ENCODE results near the gene GMPR. TPM values are rescaled to one million over a fixed set of nuclear protein-coding genes. Genes with fewer than 3 reads are reported as not detected.

The GMPR gene
- total RNA-seq, 2 donors from 2014 or later = 17.0 to 62.1 TPM

- no peak for DNase-seq (ENCODE audit: low spot score)
- Histone ChIP-seq H3K27me3 (replicated peaks; ENCODE audit: insufficient read depth) (no peaks in the 10 kb centered on the region), H3K27ac (peak overlapping the region; percentile 27 to 82), H3K4me1 (ENCODE audit: control insufficient read depth in 1 of 2, low read depth in 2 of 2) (peaks cover 29 to 64% of the 10 kb centered on the region in 2 donors), H3K9me3 (no peaks in the 10 kb centered on the region), H3K4me3 (no peak overlapping the region), H3K36me3 (peaks cover 12% of the 10 kb centered on the region)
- ATAC-seq (ENCODE audit: insufficient number of reproducible peaks, low FRiP score, low read depth) = no peak
- TF ChIP-seq CTCF (IDR thresholded peaks at IDR 0.05) = no peak
Measured at GRCh38 chr6:16243664-16244063, 5.3 kb downstream of the GMPR start.

DNA sequence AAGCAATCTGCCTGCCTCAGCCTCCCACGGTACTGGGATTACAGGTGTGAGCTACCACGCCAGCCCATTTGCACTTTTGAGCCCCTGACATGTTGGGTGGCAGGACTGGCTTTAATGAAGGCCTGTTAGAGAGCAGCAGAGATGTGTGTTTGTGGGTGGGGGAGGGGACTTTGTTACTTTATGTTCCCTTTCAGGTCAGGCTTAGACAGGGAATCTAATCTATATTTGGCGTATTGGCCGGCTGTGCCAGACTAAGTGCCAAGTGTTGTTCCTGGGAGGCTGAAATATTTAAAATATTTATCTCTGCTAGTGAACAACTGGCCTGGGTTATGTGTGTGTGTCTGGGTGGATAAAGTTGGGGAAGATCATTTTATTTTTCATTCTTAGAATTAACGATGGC lies 6.1 kb downstream of the GMPR start:
- ATAC-seq (ENCODE audit: insufficient number of reproducible peaks, low FRiP score, low read depth) (no peak), DNase-seq (ENCODE audit: low spot score) (no peak)
- H3K4me1 ChIP-seq (ENCODE audit: control insufficient read depth in 1 of 2, low read depth in 2 of 2) = peaks cover 29 to 64% of the 10 kb centered on the region in 2 donors
- TF ChIP-seq CTCF (IDR thresholded peaks at IDR 0.05) = no peak
- no peaks in the 10 kb centered on the region for H3K27me3 ChIP-seq (replicated peaks; ENCODE audit: insufficient read depth)
- no peaks in the 10 kb centered on the region for H3K9me3 ChIP-seq
- H3K36me3 ChIP-seq = peaks cover 12% of the 10 kb centered on the region
- peak overlapping the region; percentile 0 for H3K4me3 ChIP-seq
- peak overlapping the region; percentile 43 to 82 for H3K27ac ChIP-seq

GRCh38 chr6:16244869-16245451 lies 6.6 kb downstream of the GMPR start:
- TF ChIP-seq CTCF (IDR thresholded peaks at IDR 0.05) = no peak
- no peak for DNase-seq (ENCODE audit: low spot score)
- Histone ChIP-seq H3K36me3 (peaks cover 13% of the 10 kb centered on the region), H3K4me1 (ENCODE audit: control insufficient read depth in 1 of 2, low read depth in 2 of 2) (peaks cover 27 to 61% of the 10 kb centered on the region in 2 donors), H3K27ac (peak overlapping the region; percentile 43 to 82), H3K4me3 (peak overlapping the region; percentile 0), H3K27me3 (replicated peaks; ENCODE audit: insufficient read depth) (no peaks in the 10 kb centered on the region), H3K9me3 (no peaks in the 10 kb centered on the region)
- ATAC-seq (ENCODE audit: insufficient number of reproducible peaks, low FRiP score, low read depth) = no peak

GRCh38 chr6:16248271-16248853 lies 10.0 kb downstream of the GMPR start:
- TF ChIP-seq CTCF (IDR thresholded peaks at IDR 0.05) = no peak
- Histone ChIP-seq H3K9me3 (no peaks in the 10 kb centered on the region), H3K4me3 (no peak overlapping the region), H3K27me3 (replicated peaks; ENCODE audit: insufficient read depth) (no peaks in the 10 kb centered on the region), H3K27ac (no peak overlapping the region), H3K36me3 (peaks cover 27% of the 10 kb centered on the region), H3K4me1 (ENCODE audit: control insufficient read depth in 1 of 2, low read depth in 2 of 2) (peaks cover 11 to 30% of the 10 kb centered on the region in 2 donors)
- ATAC-seq (ENCODE audit: insufficient number of reproducible peaks, low FRiP score, low read depth) (no peak), DNase-seq (ENCODE audit: low spot score) (no peak)

DNA sequence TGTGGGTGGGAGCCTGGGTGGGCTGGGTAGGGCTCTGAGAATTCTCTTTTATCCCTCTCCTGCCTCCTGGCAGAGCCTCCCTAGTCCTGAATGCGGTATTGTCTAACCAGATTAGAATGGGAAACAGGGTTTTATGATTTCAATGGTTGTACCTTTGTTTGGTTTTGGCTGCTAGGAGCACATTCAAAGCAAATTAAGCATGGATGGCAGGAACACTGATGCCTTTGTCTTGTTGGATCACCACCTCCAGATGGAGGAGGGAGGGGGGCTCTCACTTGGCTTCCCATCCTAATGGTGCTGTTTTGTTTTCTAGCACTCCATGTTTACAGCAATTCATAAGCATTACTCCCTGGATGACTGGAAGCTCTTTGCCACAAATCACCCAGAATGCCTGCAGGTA lies 11.6 kb downstream of the GMPR start:
- H3K4me3 ChIP-seq = no peak overlapping the region
- peaks cover 27% of the 10 kb centered on the region for H3K36me3 ChIP-seq
- no peaks in the 10 kb centered on the region for H3K27me3 ChIP-seq (replicated peaks; ENCODE audit: insufficient read depth)
- H3K4me1 ChIP-seq (ENCODE audit: control insufficient read depth in 1 of 2, low read depth in 2 of 2) = peaks cover 0 to 13% of the 10 kb centered on the region in 2 donors
- no peak for DNase-seq (ENCODE audit: low spot score)
- no peak for TF ChIP-seq CTCF (IDR thresholded peaks at IDR 0.05)
- H3K27ac ChIP-seq = no peak overlapping the region
- no peaks in the 10 kb centered on the region for H3K9me3 ChIP-seq
- no peak for ATAC-seq (ENCODE audit: insufficient number of reproducible peaks, low FRiP score, low read depth)

All from thoracic aorta (tissue), 2 donors.